HG03575 (cell line): ENCODE results near the gene PRICKLE2.

Experiments used
- ATAC-seq: cut with Tn5 transposase; IDR thresholded peaks from one replicate; pipeline ENCODE4 v1.9.1; 2021; ENCODE audit not compliant: unreplicated experiment, insufficient number of reproducible peaks, low FRiP score; ENCODE audit errors: extremely low read depth

PRICKLE2 gene

GRCh38 chr3:64224826-64225610, at the start of gene PRICKLE2:
PRICKLE2 (minus strand) TSS chr3:64225466; CDS start chr3:64198927, 26,539 bp downstream.
- ATAC-seq, result peak; percentile 92

- no peak for ATAC-seq
These were observed 47.6 kb upstream of the PRICKLE2 start for GRCh38 chr3:64272842-64273241.

- ATAC-seq, result no peak
These were observed 47.0 kb upstream of the PRICKLE2 start for GRCh38 chr3:64272271-64272670.

- no peak for ATAC-seq
These were observed 46.4 kb upstream of the PRICKLE2 start for GRCh38 chr3:64271631-64272030.

GRCh38 chr3:64270866-64271260, 45.6 kb upstream of the PRICKLE2 start:
- ATAC-seq, result no peak

- ATAC-seq, result no peak
These were observed 45.0 kb upstream of the PRICKLE2 start for GRCh38 chr3:64270142-64270865.

GRCh38 chr3:64268926-64269325, 43.7 kb upstream of the PRICKLE2 start:
- no peak for ATAC-seq

- ATAC-seq, result no peak
These were observed 42.7 kb upstream of the PRICKLE2 start for GRCh38 chr3:64267721-64268604.

GRCh38 chr3:64266983-64267382, 41.7 kb upstream of the PRICKLE2 start:
- no peak for ATAC-seq

- no peak for ATAC-seq
These were observed 41.0 kb upstream of the PRICKLE2 start for GRCh38 chr3:64266065-64266931.

- no peak for ATAC-seq
These were observed 40.4 kb upstream of the PRICKLE2 start for GRCh38 chr3:64265646-64266045.

GRCh38 chr3:64264501-64265109, 39.3 kb upstream of the PRICKLE2 start:
- no peak for ATAC-seq

- no peak for ATAC-seq
These were observed 37.4 kb upstream of the PRICKLE2 start for GRCh38 chr3:64262574-64263114.

GRCh38 chr3:64260431-64260830, 35.2 kb upstream of the PRICKLE2 start:
- ATAC-seq, result no peak

GRCh38 chr3:64259636-64260035, 34.4 kb upstream of the PRICKLE2 start:
- no peak for ATAC-seq

- ATAC-seq, result no peak
These were observed 32.0 kb upstream of the PRICKLE2 start for GRCh38 chr3:64257100-64257755.

- ATAC-seq, result no peak
These were observed 30.6 kb upstream of the PRICKLE2 start for GRCh38 chr3:64255741-64256340.
